ENCODE results near the gene IGLL5.

Gene IGLL5

GRCh38 chr22:22882033-22882717, 5.4 kb upstream of the IGLL5 start:
- H3K27me3 ChIP-seq (ENCODE audit: insufficient read depth, low read length) = no peaks in the 10 kb centered on the region
- H3K18ac ChIP-seq (ENCODE audit: low read length) = no peak overlapping the region
- no peak overlapping the region for H2BK120ac ChIP-seq (ENCODE audit: insufficient read depth, low read length, poor library complexity)
- no peak overlapping the region for H2BK12ac ChIP-seq (ENCODE audit: low read length)
- H3K4me3 ChIP-seq (ENCODE audit: low read depth, low read length) = no peak overlapping the region
- no peak overlapping the region for H4K8ac ChIP-seq (ENCODE audit: low read depth, low read length)
- no peak overlapping the region for H3K23ac ChIP-seq (ENCODE audit: low read length)
- peak; percentile 3 to 11 for DNase-seq
- H3K27ac ChIP-seq (ENCODE audit: low read depth, low read length) = no peak overlapping the region
- H4K12ac ChIP-seq (ENCODE audit: low read depth, low read length) = no peak overlapping the region
- no peak overlapping the region for H2AK5ac ChIP-seq (ENCODE audit: low read length)
- no peaks in the 10 kb centered on the region for H3K79me1 ChIP-seq (ENCODE audit: low read length)
- no CpG with 5 or more reads among the region's 6 CpGs for WGBS (ENCODE audit: extremely low coverage, insufficient coverage, insufficient read length)
- H3K4me2 ChIP-seq (ENCODE audit: low read length) = no peak overlapping the region
- no peak overlapping the region for H2AFZ ChIP-seq (ENCODE audit: insufficient read depth, low read length, poor library complexity)
- no peaks in the 10 kb centered on the region for H3K4me1 ChIP-seq (ENCODE audit: control insufficient read depth in 1 of 2, insufficient read depth in 2 of 2, low read length in 2 of 2)
- H4K91ac ChIP-seq (ENCODE audit: low read depth, low read length) = no peak overlapping the region
- H3K14ac ChIP-seq (ENCODE audit: low read length) = no peak overlapping the region
- H3K36me3 ChIP-seq (ENCODE audit: control insufficient read depth in 1 of 2, insufficient read depth in 2 of 2, low read length in 2 of 2) = no peaks in the 10 kb centered on the region
- H2BK5ac ChIP-seq (ENCODE audit: low read depth, low read length, poor library complexity) = no peak overlapping the region
- no peak overlapping the region for H3K9ac ChIP-seq (ENCODE audit: low read length)
- H3K79me2 ChIP-seq (ENCODE audit: control insufficient read depth, insufficient read depth, low read length, poor library complexity) = no peaks in the 10 kb centered on the region
- H3K9me3 ChIP-seq (ENCODE audit: insufficient read depth, low read depth, low read length) = peaks cover 4% of the 10 kb centered on the region
- H3K4ac ChIP-seq (ENCODE audit: low read depth, low read length) = no peak overlapping the region

GRCh38 chr22:22883090-22883727, 4.4 kb upstream of the IGLL5 start:
- H3K4me2 ChIP-seq (ENCODE audit: low read length) = no peak overlapping the region
- H3K27me3 ChIP-seq (ENCODE audit: insufficient read depth, low read length) = no peaks in the 10 kb centered on the region
- no peaks in the 10 kb centered on the region for H3K4me1 ChIP-seq (ENCODE audit: control insufficient read depth in 1 of 2, insufficient read depth in 2 of 2, low read length in 2 of 2)
- H4K8ac ChIP-seq (ENCODE audit: low read depth, low read length) = no peak overlapping the region
- H2AK5ac ChIP-seq (ENCODE audit: low read length) = no peak overlapping the region
- H3K9me3 ChIP-seq (ENCODE audit: insufficient read depth, low read depth, low read length) = peaks cover 4% of the 10 kb centered on the region
- H2BK12ac ChIP-seq (ENCODE audit: low read length) = no peak overlapping the region
- H2BK5ac ChIP-seq (ENCODE audit: low read depth, low read length, poor library complexity) = no peak overlapping the region
- no peak for DNase-seq
- no peaks in the 10 kb centered on the region for H3K36me3 ChIP-seq (ENCODE audit: control insufficient read depth in 1 of 2, insufficient read depth in 2 of 2, low read length in 2 of 2)
- no CpG with 5 or more reads among the region's 11 CpGs for WGBS (ENCODE audit: extremely low coverage, insufficient coverage, insufficient read length)
- H3K79me1 ChIP-seq (ENCODE audit: low read length) = no peaks in the 10 kb centered on the region
- no peak overlapping the region for H4K12ac ChIP-seq (ENCODE audit: low read depth, low read length)
- no peak overlapping the region for H3K4ac ChIP-seq (ENCODE audit: low read depth, low read length)
- no peak overlapping the region for H3K9ac ChIP-seq (ENCODE audit: low read length)
- no peak overlapping the region for H3K14ac ChIP-seq (ENCODE audit: low read length)
- H4K91ac ChIP-seq (ENCODE audit: low read depth, low read length) = no peak overlapping the region
- H3K23ac ChIP-seq (ENCODE audit: low read length) = no peak overlapping the region
- no peak overlapping the region for H3K4me3 ChIP-seq (ENCODE audit: low read depth, low read length)
- no peaks in the 10 kb centered on the region for H3K79me2 ChIP-seq (ENCODE audit: control insufficient read depth, insufficient read depth, low read length, poor library complexity)
- H3K27ac ChIP-seq (ENCODE audit: low read depth, low read length) = no peak overlapping the region
- no peak overlapping the region for H2AFZ ChIP-seq (ENCODE audit: insufficient read depth, low read length, poor library complexity)
- H2BK120ac ChIP-seq (ENCODE audit: insufficient read depth, low read length, poor library complexity) = no peak overlapping the region
- no peak overlapping the region for H3K18ac ChIP-seq (ENCODE audit: low read length)

- Histone ChIP-seq H3K4ac (ENCODE audit: low read depth, low read length) (no peak overlapping the region), H3K36me3 (ENCODE audit: control insufficient read depth in 1 of 2, insufficient read depth in 2 of 2, low read length in 2 of 2) (no peaks in the 10 kb centered on the region), H4K8ac (ENCODE audit: low read depth, low read length) (no peak overlapping the region), H2AK5ac (ENCODE audit: low read length) (no peak overlapping the region), H3K23ac (ENCODE audit: low read length) (no peak overlapping the region), H4K91ac (ENCODE audit: low read depth, low read length) (no peak overlapping the region), H3K79me1 (ENCODE audit: low read length) (no peaks in the 10 kb centered on the region), H3K18ac (ENCODE audit: low read length) (no peak overlapping the region), H2BK120ac (ENCODE audit: insufficient read depth, low read length, poor library complexity) (no peak overlapping the region), H3K14ac (ENCODE audit: low read length) (no peak overlapping the region), H2AFZ (ENCODE audit: insufficient read depth, low read length, poor library complexity) (no peak overlapping the region), H3K27ac (ENCODE audit: low read depth, low read length) (no peak overlapping the region), H4K12ac (ENCODE audit: low read depth, low read length) (no peak overlapping the region), H3K4me2 (ENCODE audit: low read length) (no peak overlapping the region), H3K27me3 (ENCODE audit: insufficient read depth, low read length) (no peaks in the 10 kb centered on the region), H2BK5ac (ENCODE audit: low read depth, low read length, poor library complexity) (no peak overlapping the region), H3K9me3 (ENCODE audit: insufficient read depth, low read depth, low read length) (no peaks in the 10 kb centered on the region), H3K9ac (ENCODE audit: low read length) (no peak overlapping the region), H3K4me1 (ENCODE audit: control insufficient read depth in 1 of 2, insufficient read depth in 2 of 2, low read length in 2 of 2) (no peaks in the 10 kb centered on the region), H2BK12ac (ENCODE audit: low read length) (no peak overlapping the region), H3K79me2 (ENCODE audit: control insufficient read depth, insufficient read depth, low read length, poor library complexity) (no peaks in the 10 kb centered on the region), H3K4me3 (ENCODE audit: low read depth, low read length) (no peak overlapping the region)
- peak; percentile 64 to 83 for DNase-seq
- no CpG with 5 or more reads among the region's 3 CpGs for WGBS (ENCODE audit: extremely low coverage, insufficient coverage, insufficient read length)
Observed at GRCh38 chr22:22884010-22884887, 3.4 kb upstream of the IGLL5 start.

- no peak overlapping the region for H3K14ac ChIP-seq (ENCODE audit: low read length)
- H3K79me1 ChIP-seq (ENCODE audit: low read length) = no peaks in the 10 kb centered on the region
- H3K4me3 ChIP-seq (ENCODE audit: low read depth, low read length) = no peak overlapping the region
- no peak overlapping the region for H3K23ac ChIP-seq (ENCODE audit: low read length)
- no peak overlapping the region for H2AK5ac ChIP-seq (ENCODE audit: low read length)
- no peak overlapping the region for H2BK120ac ChIP-seq (ENCODE audit: insufficient read depth, low read length, poor library complexity)
- H3K9me3 ChIP-seq (ENCODE audit: insufficient read depth, low read depth, low read length) = no peaks in the 10 kb centered on the region
- H3K4me1 ChIP-seq (ENCODE audit: control insufficient read depth in 1 of 2, insufficient read depth in 2 of 2, low read length in 2 of 2) = no peaks in the 10 kb centered on the region
- H4K91ac ChIP-seq (ENCODE audit: low read depth, low read length) = no peak overlapping the region
- no peak overlapping the region for H3K27ac ChIP-seq (ENCODE audit: low read depth, low read length)
- H2BK5ac ChIP-seq (ENCODE audit: low read depth, low read length, poor library complexity) = no peak overlapping the region
- no peak overlapping the region for H3K18ac ChIP-seq (ENCODE audit: low read length)
- H3K4me2 ChIP-seq (ENCODE audit: low read length) = no peak overlapping the region
- no peak overlapping the region for H4K8ac ChIP-seq (ENCODE audit: low read depth, low read length)
- WGBS (ENCODE audit: extremely low coverage, insufficient coverage, insufficient read length) = no CpG with 5 or more reads among the region's 9 CpGs
- no peaks in the 10 kb centered on the region for H3K79me2 ChIP-seq (ENCODE audit: control insufficient read depth, insufficient read depth, low read length, poor library complexity)
- no peak overlapping the region for H3K9ac ChIP-seq (ENCODE audit: low read length)
- no peak for DNase-seq
- H3K27me3 ChIP-seq (ENCODE audit: insufficient read depth, low read length) = no peaks in the 10 kb centered on the region
- no peak overlapping the region for H2BK12ac ChIP-seq (ENCODE audit: low read length)
- no peak overlapping the region for H2AFZ ChIP-seq (ENCODE audit: insufficient read depth, low read length, poor library complexity)
- H3K4ac ChIP-seq (ENCODE audit: low read depth, low read length) = no peak overlapping the region
- H4K12ac ChIP-seq (ENCODE audit: low read depth, low read length) = no peak overlapping the region
- H3K36me3 ChIP-seq (ENCODE audit: control insufficient read depth in 1 of 2, insufficient read depth in 2 of 2, low read length in 2 of 2) = no peaks in the 10 kb centered on the region
Observed at GRCh38 chr22:22884888-22885840, 2.5 kb upstream of the IGLL5 start.

Data from trophoblast cell (in vitro differentiated cells and primary cell).